ENCODE data around the gene INSYN2B.

The INSYN2B gene

DNA sequence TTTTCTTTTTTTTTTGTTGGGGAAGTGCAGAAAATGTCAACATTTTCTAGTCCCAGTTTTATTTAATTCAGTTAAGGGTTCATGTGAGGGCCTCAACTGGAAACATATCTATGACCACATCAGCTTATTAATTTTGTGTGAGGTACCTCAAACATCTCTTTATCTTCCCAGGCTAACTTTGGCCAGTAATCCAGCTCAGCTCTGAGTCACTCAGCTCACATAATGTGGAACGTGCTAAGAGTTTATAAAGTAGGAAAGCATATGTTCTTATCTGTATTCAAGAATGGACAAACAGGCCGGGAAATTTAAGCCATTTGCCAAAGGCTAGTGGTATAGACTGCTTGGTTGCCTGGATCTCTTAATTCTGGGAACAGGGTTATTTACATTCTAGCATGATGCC, 118.4 kb downstream of the INSYN2B start:
- Histone ChIP-seq H3K36me3 (ENCODE audit: control insufficient read depth, insufficient read depth, low read length) (no peaks in the 10 kb centered on the region), H3K4me3 (ENCODE audit: low read length) (no peak overlapping the region), H3K9me3 (ENCODE audit: control insufficient read depth, low read length) (no peaks in the 10 kb centered on the region), H3K9ac (ENCODE audit: low read length) (no peak overlapping the region), H3K27me3 (ENCODE audit: control insufficient read depth, insufficient read depth, low read length) (no peaks in the 10 kb centered on the region), H3K4me1 (ENCODE audit: control insufficient read depth, insufficient read depth, low read length) (no peaks in the 10 kb centered on the region)

DNA sequence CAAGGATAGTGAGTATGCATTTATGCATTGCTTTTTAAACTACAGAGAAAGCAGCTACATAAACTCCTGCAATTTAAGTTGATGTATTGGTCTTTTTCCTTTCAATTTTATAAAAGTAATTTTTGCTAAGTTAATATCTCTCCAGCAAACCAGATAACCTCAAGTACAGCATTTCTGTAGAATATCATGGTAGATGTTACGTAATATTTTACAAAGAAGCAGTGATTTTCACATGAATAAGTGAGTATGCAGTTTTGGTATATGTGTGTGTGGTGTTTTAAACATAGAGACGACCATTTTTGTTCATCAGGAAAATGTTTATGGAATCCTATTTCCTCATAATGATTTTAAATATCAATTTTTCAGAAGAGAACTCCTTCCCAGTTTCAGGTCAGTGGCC, 118.9 kb downstream of the INSYN2B start:
- H3K27me3 ChIP-seq (ENCODE audit: control insufficient read depth, insufficient read depth, low read length), result no peaks in the 10 kb centered on the region
- no peaks in the 10 kb centered on the region for H3K9me3 ChIP-seq (ENCODE audit: control insufficient read depth, low read length)
- no peak overlapping the region for H3K4me3 ChIP-seq (ENCODE audit: low read length)
- no peaks in the 10 kb centered on the region for H3K4me1 ChIP-seq (ENCODE audit: control insufficient read depth, insufficient read depth, low read length)
- no peaks in the 10 kb centered on the region for H3K36me3 ChIP-seq (ENCODE audit: control insufficient read depth, insufficient read depth, low read length)
- H3K9ac ChIP-seq (ENCODE audit: low read length), result no peak overlapping the region

DNA sequence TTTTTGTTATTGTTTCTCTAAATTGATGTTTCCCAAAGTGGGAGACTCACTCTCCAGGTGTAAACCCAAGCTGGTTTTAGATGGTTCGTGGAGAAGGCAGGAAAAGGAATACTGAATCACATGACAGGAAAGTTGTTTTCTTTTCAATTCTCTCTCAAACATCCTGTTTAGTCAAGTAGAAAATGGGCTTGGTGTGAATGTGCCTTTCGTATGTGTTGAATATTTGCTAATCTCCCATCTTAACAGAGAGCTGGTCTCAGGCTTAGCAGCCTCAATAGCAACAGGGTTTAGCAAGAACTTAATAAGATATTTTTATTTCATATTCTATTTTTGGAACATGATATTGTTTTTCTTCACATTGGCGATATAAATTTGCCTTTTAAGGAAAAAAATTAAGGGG, 119.7 kb downstream of the INSYN2B start:
- Histone ChIP-seq H3K9ac (ENCODE audit: low read length) (no peak overlapping the region), H3K4me1 (ENCODE audit: control insufficient read depth, insufficient read depth, low read length) (no peaks in the 10 kb centered on the region), H3K36me3 (ENCODE audit: control insufficient read depth, insufficient read depth, low read length) (no peaks in the 10 kb centered on the region), H3K9me3 (ENCODE audit: control insufficient read depth, low read length) (no peaks in the 10 kb centered on the region), H3K4me3 (ENCODE audit: low read length) (no peak overlapping the region), H3K27me3 (ENCODE audit: control insufficient read depth, insufficient read depth, low read length) (no peaks in the 10 kb centered on the region)

DNA sequence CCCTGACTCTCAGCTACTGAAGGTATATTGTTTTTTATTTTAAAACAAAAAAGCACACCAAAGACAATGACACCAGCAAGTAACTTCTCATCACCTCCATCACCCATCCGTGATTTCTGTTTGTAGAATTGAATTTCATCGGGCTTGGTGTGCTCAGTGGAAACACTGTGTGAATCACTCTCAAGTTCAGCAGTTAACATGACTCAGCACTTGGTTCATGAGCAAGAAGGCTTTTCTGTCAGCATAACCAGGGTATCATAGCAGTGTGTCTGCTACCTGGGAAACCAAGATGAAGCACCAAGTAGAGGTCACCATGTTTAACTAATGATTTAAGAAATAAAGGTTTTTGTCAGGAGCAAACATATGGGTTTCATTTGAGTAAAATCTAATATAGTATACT, 123.7 kb downstream of the INSYN2B start:
- H3K4me3 ChIP-seq (ENCODE audit: low read length), result no peak overlapping the region
- H3K36me3 ChIP-seq (ENCODE audit: control insufficient read depth, insufficient read depth, low read length), result no peaks in the 10 kb centered on the region
- H3K9me3 ChIP-seq (ENCODE audit: control insufficient read depth, low read length), result no peaks in the 10 kb centered on the region
- no peak overlapping the region for H3K9ac ChIP-seq (ENCODE audit: low read length)
- no peaks in the 10 kb centered on the region for H3K4me1 ChIP-seq (ENCODE audit: control insufficient read depth, insufficient read depth, low read length)
- no peaks in the 10 kb centered on the region for H3K27me3 ChIP-seq (ENCODE audit: control insufficient read depth, insufficient read depth, low read length)

DNA sequence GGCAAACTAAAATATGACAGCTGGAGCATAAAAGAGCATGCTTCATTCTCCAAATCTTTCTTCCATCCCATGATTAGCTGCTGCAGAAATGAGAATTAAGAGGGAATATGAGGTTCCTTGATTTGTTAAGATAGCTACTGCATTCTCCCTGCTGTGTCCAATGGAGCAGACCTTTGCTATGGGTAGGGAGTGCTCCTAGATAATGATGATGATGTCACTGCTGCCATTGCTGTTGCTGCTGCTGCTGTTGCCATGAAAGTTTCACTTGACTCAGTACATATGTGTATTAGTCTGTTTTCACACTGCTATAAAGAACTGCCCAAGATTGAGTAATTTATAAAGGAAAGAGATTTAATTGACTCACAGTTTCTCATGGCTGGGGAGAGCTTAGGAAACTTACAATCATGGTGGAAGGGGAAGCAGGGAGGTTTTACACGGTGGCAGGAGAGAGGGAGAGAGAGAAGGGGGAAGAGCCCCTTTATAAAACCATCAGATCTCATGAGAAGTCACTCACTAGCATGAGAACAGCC, 128.9 kb downstream of the INSYN2B start:
- Histone ChIP-seq H3K9me3 (ENCODE audit: control insufficient read depth, low read length) (no peaks in the 10 kb centered on the region), H3K4me3 (ENCODE audit: low read length) (no peak overlapping the region), H3K27me3 (ENCODE audit: control insufficient read depth, insufficient read depth, low read length) (no peaks in the 10 kb centered on the region), H3K36me3 (ENCODE audit: control insufficient read depth, insufficient read depth, low read length) (no peaks in the 10 kb centered on the region), H3K9ac (ENCODE audit: low read length) (no peak overlapping the region), H3K4me1 (ENCODE audit: control insufficient read depth, insufficient read depth, low read length) (no peaks in the 10 kb centered on the region)

DNA sequence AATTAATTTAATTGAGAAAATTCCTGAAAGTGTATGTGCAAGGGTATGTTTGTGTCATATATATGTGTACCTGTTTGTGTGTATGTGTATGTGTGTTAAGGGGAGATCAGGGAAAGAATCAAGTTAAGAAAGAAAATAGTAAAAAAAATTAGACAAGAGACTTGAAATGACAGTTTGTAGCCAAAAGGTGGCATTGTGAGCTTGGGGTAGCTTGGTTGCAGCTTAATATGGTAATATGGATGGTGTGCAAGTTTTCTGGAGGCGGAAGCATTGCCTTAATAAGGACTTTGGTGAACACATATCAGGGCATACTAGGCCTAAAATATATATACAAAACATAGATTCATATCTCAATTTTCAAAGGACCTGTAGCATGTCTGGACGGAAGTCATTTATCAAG, 129.9 kb downstream of the INSYN2B start:
- H3K4me3 ChIP-seq (ENCODE audit: low read length), result no peak overlapping the region
- no peaks in the 10 kb centered on the region for H3K4me1 ChIP-seq (ENCODE audit: control insufficient read depth, insufficient read depth, low read length)
- H3K36me3 ChIP-seq (ENCODE audit: control insufficient read depth, insufficient read depth, low read length), result no peaks in the 10 kb centered on the region
- no peaks in the 10 kb centered on the region for H3K27me3 ChIP-seq (ENCODE audit: control insufficient read depth, insufficient read depth, low read length)
- H3K9ac ChIP-seq (ENCODE audit: low read length), result no peak overlapping the region
- no peaks in the 10 kb centered on the region for H3K9me3 ChIP-seq (ENCODE audit: control insufficient read depth, low read length)

DNA sequence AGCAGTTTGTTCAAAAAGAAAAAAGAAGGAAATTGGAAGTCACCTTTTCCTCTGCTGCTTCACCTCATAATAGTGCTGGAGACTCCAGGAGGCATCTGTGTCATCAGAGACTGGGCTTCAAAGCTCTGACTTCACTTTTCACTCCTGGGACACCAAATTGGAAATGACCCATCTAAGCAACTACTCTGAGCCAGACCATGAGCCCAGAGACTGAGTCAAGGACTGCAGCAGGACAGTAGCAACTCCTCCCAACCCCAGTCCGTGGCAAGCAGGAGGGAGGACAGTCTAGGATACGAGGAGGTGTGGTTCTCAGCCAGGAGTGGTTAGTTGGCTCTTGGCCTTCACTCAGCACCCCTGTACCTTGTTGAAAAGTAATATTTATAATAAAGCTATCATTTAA, 131.5 kb downstream of the INSYN2B start:
- Histone ChIP-seq H3K4me1 (ENCODE audit: control insufficient read depth, insufficient read depth, low read length) (no peaks in the 10 kb centered on the region), H3K36me3 (ENCODE audit: control insufficient read depth, insufficient read depth, low read length) (no peaks in the 10 kb centered on the region), H3K4me3 (ENCODE audit: low read length) (no peak overlapping the region), H3K9me3 (ENCODE audit: control insufficient read depth, low read length) (no peaks in the 10 kb centered on the region), H3K9ac (ENCODE audit: low read length) (no peak overlapping the region), H3K27me3 (ENCODE audit: control insufficient read depth, insufficient read depth, low read length) (no peaks in the 10 kb centered on the region)

DNA sequence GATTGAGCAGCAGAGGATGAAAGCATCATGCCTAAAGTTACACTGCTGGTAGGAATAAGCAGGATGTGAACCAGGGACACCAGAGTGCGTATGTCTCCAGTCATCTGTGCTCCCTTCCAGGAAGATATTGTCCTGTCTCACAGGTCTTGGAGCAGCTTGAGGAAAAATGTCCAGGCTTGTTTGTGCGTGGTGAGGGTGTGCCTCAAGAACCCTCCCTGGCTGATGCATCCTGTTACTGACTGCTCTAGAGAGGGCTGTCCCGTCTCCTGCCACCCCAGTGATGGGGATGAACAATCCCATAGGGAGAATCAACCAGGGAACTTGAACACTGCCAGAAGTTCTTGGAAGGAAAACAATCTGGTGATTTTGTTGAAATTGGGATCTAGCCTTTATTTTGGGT, 132.0 kb downstream of the INSYN2B start:
- Histone ChIP-seq H3K4me1 (ENCODE audit: control insufficient read depth, insufficient read depth, low read length) (no peaks in the 10 kb centered on the region), H3K36me3 (ENCODE audit: control insufficient read depth, insufficient read depth, low read length) (no peaks in the 10 kb centered on the region), H3K9ac (ENCODE audit: low read length) (no peak overlapping the region), H3K9me3 (ENCODE audit: control insufficient read depth, low read length) (no peaks in the 10 kb centered on the region), H3K27me3 (ENCODE audit: control insufficient read depth, insufficient read depth, low read length) (no peaks in the 10 kb centered on the region), H3K4me3 (ENCODE audit: low read length) (no peak overlapping the region)

DNA sequence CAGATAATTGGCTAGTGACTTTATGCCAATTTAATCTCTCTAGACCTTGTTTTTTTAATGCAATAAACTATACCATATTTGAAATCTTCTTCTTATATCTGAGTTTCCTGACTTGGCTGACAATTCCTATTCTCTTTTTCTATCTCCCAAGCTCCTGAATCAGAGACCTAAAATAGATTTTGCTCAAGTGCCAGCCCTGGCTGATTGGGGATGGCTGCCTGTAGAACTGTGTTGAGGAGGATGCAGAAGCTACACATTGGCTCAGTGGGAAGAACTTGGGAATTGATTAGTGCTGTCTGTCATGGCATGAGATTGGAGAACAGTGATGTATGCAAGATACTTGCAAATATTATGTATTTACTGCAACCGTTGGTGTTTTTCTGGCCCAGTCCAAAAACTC, 132.8 kb downstream of the INSYN2B start:
- Histone ChIP-seq H3K9me3 (ENCODE audit: control insufficient read depth, low read length) (no peaks in the 10 kb centered on the region), H3K27me3 (ENCODE audit: control insufficient read depth, insufficient read depth, low read length) (no peaks in the 10 kb centered on the region), H3K36me3 (ENCODE audit: control insufficient read depth, insufficient read depth, low read length) (no peaks in the 10 kb centered on the region), H3K4me3 (ENCODE audit: low read length) (no peak overlapping the region), H3K4me1 (ENCODE audit: control insufficient read depth, insufficient read depth, low read length) (no peaks in the 10 kb centered on the region), H3K9ac (ENCODE audit: low read length) (no peak overlapping the region)

DNA sequence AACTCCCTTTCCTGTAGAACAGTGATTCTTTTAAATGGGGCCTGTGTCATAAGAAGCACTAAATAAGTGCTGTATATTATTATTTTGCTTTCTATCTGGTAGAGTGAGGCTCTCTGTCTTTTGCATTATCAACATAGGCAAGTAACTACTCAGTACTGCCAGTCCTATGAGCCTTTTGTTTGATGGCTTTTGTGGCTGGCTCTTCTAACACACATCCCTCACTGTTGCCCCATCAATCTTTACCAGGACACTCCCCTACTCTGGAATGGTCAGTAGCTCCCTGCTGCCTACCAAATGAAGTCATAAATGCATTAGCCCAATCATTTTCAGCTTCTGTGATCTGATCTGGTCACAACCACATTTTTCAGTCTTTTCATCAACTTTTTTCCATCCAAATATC, 137.6 kb downstream of the INSYN2B start:
- Histone ChIP-seq H3K36me3 (ENCODE audit: control insufficient read depth, insufficient read depth, low read length) (no peaks in the 10 kb centered on the region), H3K27me3 (ENCODE audit: control insufficient read depth, insufficient read depth, low read length) (no peaks in the 10 kb centered on the region), H3K9ac (ENCODE audit: low read length) (no peak overlapping the region), H3K4me1 (ENCODE audit: control insufficient read depth, insufficient read depth, low read length) (no peaks in the 10 kb centered on the region), H3K4me3 (ENCODE audit: low read length) (no peak overlapping the region), H3K9me3 (ENCODE audit: control insufficient read depth, low read length) (no peaks in the 10 kb centered on the region)

DNA sequence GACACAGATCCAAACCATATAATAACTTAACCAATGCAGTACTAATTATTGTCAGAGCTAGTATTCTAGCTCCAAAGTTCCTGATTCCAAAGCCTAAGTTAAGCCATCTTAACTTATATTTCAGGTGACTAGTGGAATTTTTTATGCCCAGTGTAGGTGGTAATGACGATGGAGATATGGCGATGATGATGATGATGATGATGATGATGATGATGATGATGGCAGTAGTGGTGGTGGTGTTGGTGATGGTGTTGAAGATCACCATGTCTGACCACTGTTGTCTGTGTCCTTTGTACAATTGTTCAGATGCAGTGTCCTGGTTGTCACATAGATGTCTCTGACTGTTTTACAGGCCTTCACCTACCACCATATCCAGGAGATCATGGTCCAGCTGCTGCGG, 139.9 kb downstream of the INSYN2B start:
- Histone ChIP-seq H3K27me3 (ENCODE audit: control insufficient read depth, insufficient read depth, low read length) (no peaks in the 10 kb centered on the region), H3K4me1 (ENCODE audit: control insufficient read depth, insufficient read depth, low read length) (no peaks in the 10 kb centered on the region), H3K36me3 (ENCODE audit: control insufficient read depth, insufficient read depth, low read length) (no peaks in the 10 kb centered on the region), H3K9ac (ENCODE audit: low read length) (no peak overlapping the region), H3K4me3 (ENCODE audit: low read length) (no peak overlapping the region), H3K9me3 (ENCODE audit: control insufficient read depth, low read length) (no peaks in the 10 kb centered on the region)

DNA sequence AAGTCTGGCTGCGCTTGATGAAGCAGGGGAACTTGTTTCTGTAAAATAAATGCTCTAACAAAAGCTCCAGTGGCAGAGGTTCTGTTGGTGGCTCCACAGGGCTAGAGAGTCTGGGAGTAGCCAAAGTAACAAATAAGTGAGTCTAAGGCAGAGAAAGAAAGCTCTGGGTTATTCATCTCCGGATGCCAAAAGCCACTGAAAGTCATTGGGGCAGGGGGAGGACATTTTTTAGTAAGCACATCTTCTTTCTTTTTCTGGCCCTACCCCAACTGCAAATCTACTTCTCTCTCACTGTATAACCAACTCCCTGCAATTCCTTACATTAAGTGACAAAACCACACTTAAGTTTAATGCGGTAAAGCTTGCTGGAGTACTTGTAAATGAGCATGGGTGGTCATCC, 141.6 kb downstream of the INSYN2B start:
- H3K4me1 ChIP-seq (ENCODE audit: control insufficient read depth, insufficient read depth, low read length), result no peaks in the 10 kb centered on the region
- H3K4me3 ChIP-seq (ENCODE audit: low read length), result no peak overlapping the region
- no peaks in the 10 kb centered on the region for H3K27me3 ChIP-seq (ENCODE audit: control insufficient read depth, insufficient read depth, low read length)
- H3K9me3 ChIP-seq (ENCODE audit: control insufficient read depth, low read length), result no peaks in the 10 kb centered on the region
- H3K36me3 ChIP-seq (ENCODE audit: control insufficient read depth, insufficient read depth, low read length), result no peaks in the 10 kb centered on the region
- no peak overlapping the region for H3K9ac ChIP-seq (ENCODE audit: low read length)

DNA sequence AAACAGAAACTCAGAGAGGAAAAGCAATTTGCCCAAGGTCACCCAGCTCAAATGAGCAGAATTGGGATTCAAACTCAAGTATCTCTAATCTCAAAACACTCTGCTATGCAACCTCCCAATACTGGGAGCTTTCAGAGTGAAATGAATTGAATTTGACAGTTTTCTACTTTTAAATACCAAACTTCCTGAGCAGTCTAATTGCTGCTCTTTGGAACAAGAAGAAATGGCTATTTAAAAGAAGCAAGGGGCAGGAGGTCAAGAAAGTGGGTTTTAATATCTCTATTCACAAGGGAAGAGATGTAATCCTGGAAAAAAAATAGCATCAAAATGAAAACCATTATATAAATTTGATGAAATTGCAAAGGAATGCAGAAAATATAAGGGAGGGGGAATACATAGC, 142.6 kb downstream of the INSYN2B start:
- no peaks in the 10 kb centered on the region for H3K36me3 ChIP-seq (ENCODE audit: control insufficient read depth, insufficient read depth, low read length)
- no peaks in the 10 kb centered on the region for H3K27me3 ChIP-seq (ENCODE audit: control insufficient read depth, insufficient read depth, low read length)
- H3K9ac ChIP-seq (ENCODE audit: low read length), result no peak overlapping the region
- H3K4me1 ChIP-seq (ENCODE audit: control insufficient read depth, insufficient read depth, low read length), result no peaks in the 10 kb centered on the region
- H3K4me3 ChIP-seq (ENCODE audit: low read length), result no peak overlapping the region
- no peaks in the 10 kb centered on the region for H3K9me3 ChIP-seq (ENCODE audit: control insufficient read depth, low read length)

Data from mucosa of stomach (tissue), 1 donor.